HepG2 (cell line): ENCODE data around the gene RPS15A. TPM values are rescaled to one million over a fixed set of nuclear protein-coding genes. Genes with fewer than 3 reads are reported as not detected.
A peak's percentile ranks its signal among the peaks of the same experiment; 100 is the strongest.

Source experiments
- ATAC-seq: fragments of 200-7000 bp; cut with Tn5 transposase; 3 replicates; pipeline ENCODE4 v1.9.1; 2020; ENCODE audit warnings: mild to moderate bottlenecking, moderate library complexity
- BruUV-seq: library from RNA; stranded (reverse); fragments of 400-500 nt; replicated peaks from 2 replicates; lab custom pipeline; 2021; lab: Mats Ljungman, UMichigan
- CTCF ChIA-PET: fragments of 300-600 bp; formaldehyde crosslinking; extraction: SDS; loops from one replicate; lab custom pipeline; 2021; ENCODE audit warnings: low total read pairs, inconsistent platforms, low intra/inter-chr PET ratio; lab: Yijun Ruan, JAX
- POLR2A ChIA-PET: fragments of 350-600 bp; sonication (Branson Sonifier 250); formaldehyde crosslinking; loops from one replicate; lab custom pipeline; 2020; ENCODE audit warnings: antibody characterized with exemption, inconsistent platforms; lab: Yijun Ruan, JAX
- DNase-seq: peaks from one replicate; pipeline ENCODE4 v3.0.0-alpha.2; 2015; ENCODE audit warnings: low spot score
- FAIRE-seq: peaks from 3 replicates; lab custom pipeline; 2011; peaks lifted over from hg19 to GRCh38; lab: Jason Lieb, UNC
- H2AFZ ChIP-seq: one replicate; pipeline ENCODE4 v1.6.1; 2011; ENCODE audit warnings: low read length, inconsistent platforms
- H3K27ac ChIP-seq: fragments of 300-600 bp; 3 replicates; pipeline ENCODE4 v1.8.0; 2011; ENCODE audit warnings: mixed run types, mild to moderate bottlenecking, mixed read lengths, low read length, inconsistent platforms; ENCODE audit not compliant: insufficient read depth; ENCODE audit errors: extremely low read length
- H3K27me3 ChIP-seq, 2 experiments: fragments of 200-600 bp in 1 of 2; 2 replicates in 1 of 2; 3 replicates in 1 of 2; pipeline versions ENCODE4 v1.6.0 to v1.8.0; 2011; ENCODE audit warnings: low read length in 2 of 2, mild to moderate bottlenecking in 2 of 2, moderate library complexity in 2 of 2, inconsistent platforms in 1 of 2; ENCODE audit not compliant: insufficient read depth in 2 of 2, control insufficient read depth in 1 of 2
- H3K36me3 ChIP-seq, 2 experiments: fragments of 200-600 bp in 1 of 2; replicated peaks in 1 of 2; 2 replicates in 1 of 2; 3 replicates in 1 of 2; pipeline versions ENCODE4 v1.5.1 to v1.8.0; 2011; ENCODE audit warnings: low read length in 2 of 2, inconsistent platforms in 1 of 2; ENCODE audit not compliant: insufficient read depth in 2 of 2, control insufficient read depth in 1 of 2
- H3K4me1 ChIP-seq: 2 replicates; pipeline ENCODE4 v1.5.1; 2012; ENCODE audit warnings: low read length, inconsistent platforms; ENCODE audit not compliant: insufficient read depth
- H3K4me2 ChIP-seq: 2 replicates; pipeline ENCODE4 v1.6.0; 2011; ENCODE audit warnings: low read depth, low read length, inconsistent platforms
- H3K4me3 ChIP-seq, 3 experiments: fragments of 200-600 bp in 1 of 3; sonication (generic), shearing (Covaris generic) in 1 of 3; replicated peaks in 1 of 3; 2 replicates each; pipeline ENCODE4 v1.5.1; 2011 to 2016; ENCODE audit warnings: low read length in 3 of 3, inconsistent platforms in 2 of 3, low read depth in 2 of 3, mild to moderate bottlenecking in 2 of 3, control low read depth in 1 of 3, mixed read lengths in 1 of 3; ENCODE audit not compliant: insufficient read depth in 1 of 3
- H3K79me2 ChIP-seq: one replicate; pipeline ENCODE4 v1.6.1; 2011; ENCODE audit warnings: low read length, inconsistent platforms; ENCODE audit not compliant: insufficient read depth
- H3K9ac ChIP-seq: 2 replicates; pipeline ENCODE4 v1.6.0; 2011; ENCODE audit warnings: mild to moderate bottlenecking, low read depth, low read length, inconsistent platforms; ENCODE audit not compliant: insufficient read depth
- H3K9me3 ChIP-seq: 2 replicates; pipeline ENCODE4 v1.5.1; 2012; ENCODE audit warnings: mild to moderate bottlenecking, low read length
- H4K20me1 ChIP-seq: 2 replicates; pipeline ENCODE4 v1.6.0; 2011; ENCODE audit warnings: inconsistent platforms, mild to moderate bottlenecking, low read length, moderate library complexity; ENCODE audit not compliant: insufficient read depth
- AKAP8 ChIP-seq: sonication (generic); formaldehyde crosslinking; IDR thresholded peaks from 2 replicates; pipeline ENCODE4 v1.5.1; 2020; ENCODE audit warnings: mild to moderate bottlenecking, missing genetic modification reagents
- DNMT3B ChIP-seq: conservative IDR thresholded peaks from 2 replicates; pipeline ENCODE4 v1.6.1; 2016; ENCODE audit warnings: missing biosample characterization, control low read depth
- GABPA ChIP-seq, 2 experiments: IDR thresholded peaks; 2 replicates each; pipeline ENCODE4 v1.6.1; 2011 to 2016; ENCODE audit warnings: low read depth in 2 of 2, low read length in 1 of 2, missing biosample characterization in 1 of 2, missing genetic modification characterization in 1 of 2
- JARID2 ChIP-seq: sonication (generic); formaldehyde crosslinking; IDR thresholded peaks from 2 replicates; pipeline ENCODE4 v1.8.1; 2023; ENCODE audit warnings: missing genetic modification reagents, inconsistent platforms; ENCODE audit not compliant: insufficient replicate concordance
- KDM5A ChIP-seq: fragments of 200-600 bp; sonication (generic); IDR thresholded peaks from 2 replicates; pipeline ENCODE4 v1.7.0; 2018; ENCODE audit warnings: antibody characterized with exemption, mild to moderate bottlenecking, low read length, borderline replicate concordance
- KLF6 ChIP-seq: IDR thresholded peaks from 2 replicates; pipeline ENCODE4 v1.8.0; 2016; ENCODE audit warnings: missing biosample characterization, missing genetic modification reagents
- MEIS1 ChIP-seq: sonication (generic); formaldehyde crosslinking; IDR thresholded peaks from 2 replicates; pipeline ENCODE4 v1.9.0; 2021; ENCODE audit warnings: mild to moderate bottlenecking, missing genetic modification reagents, moderate library complexity, borderline replicate concordance
- MEIS2 ChIP-seq: sonication (generic); formaldehyde crosslinking; IDR thresholded peaks from 2 replicates; pipeline ENCODE4 v1.9.0; 2021; ENCODE audit warnings: mild to moderate bottlenecking, missing genetic modification reagents
- MTF1 ChIP-seq: sonication (generic); formaldehyde crosslinking; IDR thresholded peaks from 2 replicates; pipeline ENCODE4 v1.5.0; 2020; ENCODE audit warnings: missing genetic modification reagents
- MYNN ChIP-seq: sonication (generic); formaldehyde crosslinking; IDR thresholded peaks from 2 replicates; pipeline ENCODE4 v1.4.0; 2020; ENCODE audit warnings: mild to moderate bottlenecking, low read depth, missing genetic modification reagents
- NFRKB ChIP-seq: fragments of 450-650 bp; IDR thresholded peaks from 2 replicates; pipeline ENCODE4 v1.6.1; 2017
- NONO ChIP-seq, 2 experiments: fragments of 450-650 bp in 1 of 2; sonication (generic) in 1 of 2; formaldehyde crosslinking in 1 of 2; IDR thresholded peaks in 1 of 2; conservative IDR thresholded peaks in 1 of 2; 2 replicates each; pipeline versions ENCODE4 v1.6.1 to v1.8.0; 2017 to 2022; ENCODE audit warnings: mild to moderate bottlenecking in 1 of 2, missing genetic modification reagents in 1 of 2, moderate library complexity in 1 of 2
- NR0B2 ChIP-seq: sonication (generic); formaldehyde crosslinking; IDR thresholded peaks from 2 replicates; pipeline ENCODE4 v1.4.0; 2020; ENCODE audit warnings: mild to moderate bottlenecking, missing genetic modification reagents
- RFXANK ChIP-seq: IDR thresholded peaks from 2 replicates; pipeline ENCODE4 v1.6.1; 2016
- SRSF9 ChIP-seq: fragments of 200-400 bp; formaldehyde crosslinking; IDR thresholded peaks from 2 replicates; pipeline ENCODE4 v1.6.1; 2018; ENCODE audit warnings: borderline replicate concordance, mild to moderate bottlenecking, low read depth, low read length; ENCODE audit not compliant: insufficient read depth, poor library complexity, severe bottlenecking
- ZMYM4 ChIP-seq: sonication (generic); formaldehyde crosslinking; IDR thresholded peaks from 2 replicates; pipeline ENCODE4 v1.8.1; 2023; ENCODE audit warnings: mild to moderate bottlenecking, missing genetic modification reagents
- ZNF180 ChIP-seq: sonication (generic); formaldehyde crosslinking; IDR thresholded peaks from 2 replicates; pipeline ENCODE4 v1.4.0; 2020; ENCODE audit warnings: low read depth, missing genetic modification reagents, borderline replicate concordance
- ZNF251 ChIP-seq: sonication (generic); formaldehyde crosslinking; IDR thresholded peaks from 2 replicates; pipeline ENCODE4 v1.9.0; 2021; ENCODE audit warnings: mild to moderate bottlenecking, missing genetic modification reagents
- ZNF292 ChIP-seq: sonication (generic); formaldehyde crosslinking; IDR thresholded peaks from 2 replicates; pipeline ENCODE4 v1.8.1; 2022; ENCODE audit warnings: mild to moderate bottlenecking, low read depth, missing genetic modification reagents, borderline replicate concordance
- ZNF607 ChIP-seq: sonication (generic); formaldehyde crosslinking; IDR thresholded peaks from 2 replicates; pipeline ENCODE4 v1.5.1; 2020; ENCODE audit warnings: missing genetic modification reagents, mild to moderate bottlenecking, borderline replicate concordance
- ZNF776 ChIP-seq: sonication (generic); formaldehyde crosslinking; IDR thresholded peaks from 2 replicates; pipeline ENCODE4 v1.4.0; 2020; ENCODE audit warnings: mild to moderate bottlenecking, missing genetic modification reagents
- ZNF879 ChIP-seq: sonication (generic); formaldehyde crosslinking; IDR thresholded peaks from 2 replicates; pipeline ENCODE4 v1.8.1; 2023; ENCODE audit warnings: missing genetic modification reagents
- ZSCAN30 ChIP-seq: sonication (generic); formaldehyde crosslinking; IDR thresholded peaks from 2 replicates; pipeline ENCODE4 v1.5.0; 2020; ENCODE audit warnings: mild to moderate bottlenecking, missing genetic modification reagents
- WGBS: methylation state at CpG from one replicate; pipeline ENCODE4 v1.1.6; 2017; ENCODE audit warnings: low lambda C conversion rate; 5-methylcytosine and 5-hydroxymethylcytosine counted together
- in situ Hi-C: cut with HindIII; loops from 2 replicates; pipeline ENCODE4 v1.10.0; 2017; ENCODE audit warnings: low pct_unique_long_range_greater_than_20kb; ENCODE audit not compliant: extremely low pct_ligation_motif_present
- intact Hi-C: fragments of 100-400 bp; cut with micrococcal nuclease; formaldehyde crosslinking; loops from one replicate; pipeline ENCODE4 v1.10.0; 2022; ENCODE audit not compliant: unreplicated experiment
- polyA plus RNA-seq, 8 experiments: library from polyadenylated mRNA; depleted of rRNA in 3 of 8; stranded (reverse) in 7 of 8; unstranded in 1 of 8; fragments of >200 nt; fragmentation: Illumina TruSeq in 4 of 8; extraction: Trizol in 4 of 8; gene quantifications; 2 replicates each; pipeline versions ENCODE4 v1.2.1 to v1.2.3, GENCODE V29; 2011 to 2016; ENCODE audit warnings: low read depth in 4 of 8, missing spikeins in 1 of 8, mixed read lengths in 1 of 8; ENCODE audit not compliant: insufficient read depth in 1 of 8
- total RNA-seq, 5 experiments: library from RNA; depleted of rRNA; stranded (reverse); fragments of >200 nt; fragmentation: Illumina TruSeq; extraction: Trizol; gene quantifications; 2 replicates each; pipeline ENCODE4 v1.2.3, GENCODE V29; 2016; ENCODE audit warnings: low read depth in 1 of 5

RPS15A gene
- total and polyA plus RNA-seq, 2 of the 13 experiments (the other 11 are each of a cell fraction or from before 2014, with no cell fraction given), result 5,489 to 9,457 TPM

GRCh38 chr16:18801145-18801972, 11.2 kb upstream of the RPS15A start, which contains the start of gene ARL6IP1:
Gene ARL6IP1, minus strand, starts transcription at chr16:18801549. Its CDS starts 83 bp downstream, at chr16:18801466.
- 1% methylated on average over 70 of the region's 77 CpGs for WGBS
- peaks cover 24% of the 10 kb centered on the region for H4K20me1 ChIP-seq
- intact Hi-C loops, result loop anchor here (1.0 to 5.0 kb wide), 4 partner anchors 11 to 265 kb away; partner anchors contain the start of genes COQ7 and RPS15A
- POLR2A ChIA-PET, result interaction anchor here (0.6 to 8.9 kb wide), 47 partner anchors 8 to 754 kb away, joined by 3 to 545 read pairs (median 6); partner anchors contain the start of genes CCP110, COQ7, ITPRIPL2 and RPS15A
- H3K4me3 ChIP-seq, result peak within 1 kb of the TSS; percentile 88 to 100 (median 95)
- peak within 1 kb of the TSS; percentile 93 for H3K4me2 ChIP-seq
- FAIRE-seq (peak; percentile 74), ATAC-seq (peak; percentile 95), DNase-seq (peak; percentile 100)
- peak within 1 kb of the TSS; percentile 21 for H2AFZ ChIP-seq
- peak within 1 kb of the TSS; percentile 97 for H3K9ac ChIP-seq
- peaks cover 65% of the 10 kb centered on the region for H3K4me1 ChIP-seq
- no TSS peak for BruUV-seq
- peak within 1 kb of the TSS; percentile 86 for H3K27ac ChIP-seq
- H3K9me3 ChIP-seq, result no peaks in the 10 kb centered on the region
- CTCF ChIA-PET, result interaction anchor here (1.5 kb wide), 1 partner anchor 168 kb away, joined by 11 read pairs; no protein-coding TSS in a partner anchor
- H3K27me3 ChIP-seq, result no peaks in the 10 kb centered on the region; a peak in 1 of 5 replicates
- peaks cover 0 to 14% of the 10 kb centered on the region in 2 experiments; a peak in 3 of 5 replicates for H3K36me3 ChIP-seq
- H3K79me2 ChIP-seq, result peaks cover 47% of the 10 kb centered on the region
- in situ Hi-C loops, result no loop called here
- TF ChIP-seq KLF6 (CRISPR knock-in tag), result peak; percentile 99
- peak; percentile 75 for TF ChIP-seq MEIS2 (CRISPR knock-in tag)
- TF ChIP-seq ZNF251 (CRISPR knock-in tag), result peak; percentile 87
- TF ChIP-seq ZNF776 (CRISPR knock-in tag), result peak; percentile 96
- no peak for TF ChIP-seq GABPA (IDR thresholded peaks at IDR 0.05; ENCODE audit: low read depth, low read length)
- peak; percentile 74 for TF ChIP-seq GABPA (CRISPR knock-in tag; IDR thresholded peaks at IDR 0.05; ENCODE audit: low read depth)
- peak; percentile 100 for TF ChIP-seq ZMYM4 (CRISPR knock-in tag)
- no peak; the same call in none of the 2 replicates for TF ChIP-seq AKAP8 (CRISPR knock-in tag)
- TF ChIP-seq ZSCAN30 (CRISPR knock-in tag), result peak; percentile 97; the same call in 1 of the 2 replicates
- TF ChIP-seq DNMT3B, result peak; percentile 59; the same call in 1 of the 2 replicates
- peak; percentile 92; the same call in 1 of the 2 replicates for TF ChIP-seq MEIS1 (CRISPR knock-in tag)
- peak; percentile 64 for TF ChIP-seq JARID2 (CRISPR knock-in tag)
- peak; percentile 62; the same call in 1 of the 2 replicates for TF ChIP-seq ZNF879 (CRISPR knock-in tag)
- peak; percentile 88 for TF ChIP-seq MYNN (CRISPR knock-in tag)
- TF ChIP-seq SRSF9, result no peak
- peak; percentile 92; the same call in 1 of the 2 replicates for TF ChIP-seq ZNF607 (CRISPR knock-in tag)
- TF ChIP-seq NONO (IDR thresholded peaks at IDR 0.05), result no peak
- TF ChIP-seq NONO (CRISPR knock-in tag; conservative IDR thresholded peaks at IDR 0.05), result peak; percentile 100
- TF ChIP-seq ZNF180, result peak; percentile 95; the same call in 1 of the 2 replicates
- TF ChIP-seq RFXANK (CRISPR knock-in tag), result peak; percentile 96
- peak; percentile 92 for TF ChIP-seq MTF1 (CRISPR knock-in tag)
- TF ChIP-seq ZNF292, result peak; percentile 49; the same call in 1 of the 2 replicates
- TF ChIP-seq NFRKB, result no peak
- peak; percentile 98 for TF ChIP-seq NR0B2 (CRISPR knock-in tag)
- TF ChIP-seq KDM5A, result peak; percentile 76; the same call in 1 of the 2 replicates
